GM18511 (cell line): ENCODE data around the gene ORC3.

Experiments used
- ATAC-seq: cut with Tn5 transposase; IDR thresholded peaks from one replicate; pipeline ENCODE4 v1.9.1; 2021; ENCODE audit warnings: mild to moderate bottlenecking, moderate library complexity; ENCODE audit not compliant: unreplicated experiment

ORC3 gene

DNA sequence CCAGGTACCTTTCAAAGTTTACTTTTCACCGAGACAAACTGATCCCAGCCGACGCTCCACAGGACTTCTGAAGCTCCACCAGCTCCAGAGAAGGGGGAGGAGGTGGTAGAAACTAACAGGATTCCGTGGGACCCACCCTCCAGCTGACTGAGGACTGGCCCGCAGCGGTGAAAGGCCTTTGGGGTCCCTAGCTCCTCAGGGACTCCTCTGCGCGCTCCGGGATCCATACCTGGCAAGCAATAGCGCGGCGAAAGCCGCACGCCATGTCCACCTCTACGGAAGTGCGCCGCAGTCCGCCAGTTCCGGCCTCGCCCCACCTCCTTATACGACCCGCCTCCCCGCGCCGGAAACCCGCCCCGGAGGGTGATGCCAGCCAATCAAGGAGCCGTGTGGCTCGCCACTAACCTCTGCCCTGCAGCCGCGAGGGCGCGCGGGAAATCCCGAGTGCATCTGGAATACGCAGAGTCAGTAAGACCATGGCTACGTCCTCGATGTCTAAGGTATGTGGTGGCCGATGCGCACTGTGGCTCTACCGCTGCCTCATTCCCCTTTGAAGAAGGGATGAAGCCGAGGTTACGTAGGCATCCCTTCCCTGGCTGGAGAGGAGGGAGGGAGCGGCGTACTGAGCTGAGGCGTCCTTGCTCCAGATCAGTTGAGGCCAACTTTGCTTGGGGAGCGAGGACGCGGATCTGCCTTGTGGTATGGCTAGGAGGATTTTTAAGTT is at the start of gene ORC3, which contains the start of gene RARS2:
Gene ORC3, plus strand, starts transcription at position 443 of the 724 bp plus-strand sequence. Its CDS starts 34 bp downstream, at position 477.
Gene RARS2, minus strand, starts transcription at position 295 of the 724 bp plus-strand sequence. Its CDS starts 30 bp downstream, at position 265.
- ATAC-seq = peak; percentile 100

DNA sequence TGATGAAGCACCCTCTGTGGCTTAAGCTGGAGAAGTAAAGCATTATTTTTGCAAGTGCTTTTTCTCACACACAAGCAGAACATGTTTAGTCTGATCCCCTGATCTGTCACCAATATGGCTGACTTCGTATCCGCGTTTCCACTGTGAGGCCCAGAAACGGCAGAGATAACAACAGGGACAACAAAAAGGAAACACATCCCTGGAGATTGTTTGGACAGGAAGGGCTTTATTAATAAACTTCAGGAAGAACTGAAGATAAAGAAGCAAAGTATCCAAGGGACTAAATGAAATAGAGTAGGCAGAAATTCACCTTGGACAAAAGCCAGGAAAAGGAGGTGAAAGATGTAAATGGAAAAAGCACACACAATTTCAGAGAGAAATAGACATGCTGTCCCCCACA is 49.4 kb upstream of the ORC3 start:
- ATAC-seq = no peak

DNA sequence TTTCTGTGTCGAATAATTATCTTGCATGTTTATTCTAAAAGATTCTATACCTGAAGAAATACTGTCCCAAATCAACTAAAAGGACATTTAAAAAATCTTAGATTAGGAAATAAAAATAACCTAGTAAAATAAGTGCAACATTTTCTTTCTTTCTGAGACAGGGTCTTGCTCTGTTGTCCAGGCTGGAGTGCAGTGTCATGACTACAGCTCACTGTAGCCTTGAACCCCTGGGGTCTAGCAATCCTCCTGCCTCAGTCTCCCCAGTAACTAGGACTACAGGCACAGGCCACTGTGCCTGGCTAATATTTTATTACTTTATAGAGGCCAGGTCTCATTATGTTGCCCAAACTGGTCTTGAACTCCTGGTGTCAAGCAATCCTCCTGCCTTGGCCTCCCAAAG is 48.9 kb upstream of the ORC3 start:
- no peak for ATAC-seq

DNA sequence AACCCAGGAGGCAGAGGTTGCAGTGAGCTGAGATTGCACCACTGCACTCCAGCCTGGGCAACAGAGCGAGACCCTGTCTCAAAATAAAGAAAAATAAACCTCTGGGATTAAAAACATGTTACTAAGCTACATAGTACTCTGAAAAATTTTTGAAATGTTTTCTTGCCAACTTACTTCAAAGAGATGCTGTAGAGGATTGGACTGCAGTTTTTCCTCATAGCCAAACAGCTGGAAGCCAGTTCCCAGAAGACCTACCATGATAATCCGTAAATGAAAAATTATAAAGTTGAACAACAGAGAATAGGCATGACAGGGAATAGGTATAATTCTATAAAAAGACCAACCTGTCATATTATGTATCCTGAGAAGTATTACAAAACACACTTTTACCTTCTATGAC is 48.2 kb upstream of the ORC3 start:
- ATAC-seq = no peak

DNA sequence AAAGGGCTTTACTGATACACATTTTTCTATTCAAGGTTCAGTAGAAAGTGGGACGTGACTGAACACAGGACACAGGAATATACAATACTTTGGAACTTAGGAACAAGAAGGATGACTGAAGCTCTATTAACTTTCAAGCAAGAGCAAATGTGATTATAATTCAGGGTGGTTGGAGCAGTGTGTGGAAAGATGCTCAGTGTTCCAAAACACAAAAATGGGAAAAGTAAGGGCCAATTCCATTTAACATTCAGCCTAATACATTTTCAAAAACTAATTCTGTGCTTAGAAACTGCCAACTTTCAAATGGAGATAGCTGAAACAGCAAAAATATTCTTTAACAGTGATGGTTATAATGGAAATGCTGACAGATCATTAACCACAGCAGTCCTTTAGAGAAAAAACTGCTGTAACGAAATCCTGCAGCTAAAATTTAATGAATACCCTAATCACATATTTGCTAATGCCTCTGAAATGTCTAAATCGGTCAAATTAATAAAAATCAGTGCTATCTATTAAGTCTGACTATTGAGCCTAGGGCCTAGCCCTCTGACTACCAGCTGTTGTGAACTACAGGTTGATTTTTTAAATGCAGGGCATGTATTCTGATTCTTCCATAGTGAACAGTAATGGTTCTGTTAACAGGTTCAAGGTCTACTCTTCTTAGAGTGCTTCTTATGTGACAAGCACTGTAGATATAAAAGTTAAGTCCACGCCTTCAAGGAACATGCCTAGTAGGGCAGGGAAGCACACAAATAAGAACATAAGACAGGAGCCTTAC is 46.0 kb upstream of the ORC3 start:
- ATAC-seq = no peak

DNA sequence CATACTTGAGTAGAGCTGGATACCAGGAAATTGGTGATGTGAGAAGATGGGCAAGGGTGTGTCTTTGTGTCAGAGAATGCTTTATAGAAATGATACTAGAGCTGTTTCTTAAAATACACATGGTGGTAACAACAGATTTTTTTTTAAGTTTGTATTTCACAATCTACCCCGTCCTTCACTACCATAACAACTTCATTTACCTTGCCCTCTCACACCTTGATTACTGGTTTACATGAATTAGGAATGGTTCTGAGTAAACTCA is 45.5 kb upstream of the ORC3 start:
- ATAC-seq = no peak

DNA sequence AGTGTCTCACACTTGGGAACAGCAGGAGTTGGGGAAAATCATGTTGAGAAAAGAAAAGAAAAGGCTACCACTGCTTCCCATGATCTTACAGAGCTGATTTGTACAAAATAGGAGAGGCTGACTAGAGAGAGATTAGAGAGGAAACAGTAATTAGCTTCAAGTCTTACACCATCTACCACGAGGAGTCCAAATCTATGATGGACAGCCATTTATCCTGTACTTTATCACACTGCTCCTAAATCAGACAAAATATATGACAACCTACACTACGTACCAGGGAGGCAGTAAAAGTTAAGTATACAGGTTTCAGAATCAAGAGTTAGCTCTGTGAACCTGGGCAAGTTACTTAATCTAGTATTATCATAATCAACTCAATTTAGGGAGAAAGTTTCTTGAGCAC is 38.1 kb upstream of the ORC3 start:
- no peak for ATAC-seq

DNA sequence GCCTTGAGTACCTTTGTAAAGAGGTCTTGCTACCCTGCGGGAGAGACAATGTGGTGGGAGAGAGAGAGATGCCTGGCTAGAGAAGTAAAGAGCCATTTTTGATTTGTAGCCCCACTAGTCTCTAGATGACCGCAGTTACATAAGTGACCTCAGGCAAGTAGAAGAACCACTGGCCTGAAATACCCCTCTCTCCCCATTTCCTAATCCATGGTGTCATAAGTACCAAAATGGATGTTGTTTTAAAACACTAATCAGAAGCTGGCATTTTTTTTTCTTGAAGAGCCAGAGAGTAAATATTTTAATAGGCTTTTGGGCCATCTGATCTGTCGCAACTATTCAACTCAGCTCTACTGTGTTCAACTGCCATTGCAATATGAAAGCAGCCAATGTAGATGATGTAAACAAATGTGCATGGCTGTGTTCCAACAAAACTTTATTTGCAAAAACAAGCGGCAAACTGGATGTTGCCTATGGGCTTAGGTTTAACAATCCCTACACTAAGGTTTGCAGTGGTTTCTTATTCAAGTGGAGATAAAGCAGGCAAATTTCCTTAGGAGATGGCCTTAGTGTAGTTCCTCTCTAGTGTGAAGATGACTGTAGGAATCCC is 36.7 kb upstream of the ORC3 start:
- ATAC-seq = no peak

DNA sequence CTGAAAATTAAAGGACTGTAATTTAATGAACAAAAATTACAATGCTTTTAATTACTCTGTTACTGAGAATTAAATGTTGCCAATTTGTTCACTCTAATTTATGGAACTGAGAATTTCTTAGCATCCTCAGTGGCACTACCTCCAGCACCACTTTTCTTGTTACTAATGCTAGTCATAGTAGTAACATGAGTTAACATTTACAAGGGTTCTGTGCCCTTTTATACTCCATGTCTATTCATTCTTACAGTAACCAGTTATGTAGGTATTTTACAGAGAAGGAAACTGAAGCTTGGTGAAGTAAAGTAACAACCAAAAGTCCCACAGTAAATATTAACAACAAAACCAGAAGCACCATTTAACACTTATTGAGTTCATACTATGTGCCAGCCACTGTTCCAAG is 34.4 kb upstream of the ORC3 start:
- ATAC-seq = no peak

DNA sequence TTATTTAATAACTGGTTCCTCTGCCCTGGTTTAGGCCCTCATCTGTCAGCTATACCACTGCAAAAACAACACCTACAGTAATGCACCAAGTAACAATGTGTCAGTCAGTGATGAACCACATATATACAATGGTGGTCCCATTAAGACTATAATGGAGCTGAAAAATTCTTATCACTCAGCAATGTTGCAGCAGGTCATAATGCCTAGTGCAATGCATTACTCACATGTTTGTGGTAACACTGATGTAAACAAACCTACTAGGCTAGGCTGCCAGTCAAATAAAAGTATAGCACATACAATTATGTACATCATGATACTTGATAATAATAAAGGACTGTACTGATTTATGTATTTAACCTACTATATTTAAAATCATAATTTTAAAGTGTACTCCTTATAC is 31.5 kb upstream of the ORC3 start:
- no peak for ATAC-seq

DNA sequence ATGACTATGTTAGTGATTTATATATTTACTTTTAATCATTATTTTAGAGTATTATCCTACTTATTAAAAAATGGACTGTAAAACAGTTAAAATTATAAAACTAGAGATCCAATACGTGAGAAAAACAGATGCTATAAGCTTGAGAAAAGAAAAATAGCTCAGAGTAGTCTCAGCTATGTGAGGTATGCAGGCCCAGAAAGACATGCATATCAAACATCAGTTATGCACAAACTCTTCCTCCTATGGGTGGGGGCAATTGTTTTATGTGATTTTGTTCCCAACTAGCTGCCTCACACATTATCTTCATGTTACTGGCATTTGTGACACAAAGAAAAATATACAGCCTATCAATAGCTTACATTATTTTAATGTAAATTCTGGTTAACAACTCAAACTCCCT is 28.9 kb upstream of the ORC3 start:
- ATAC-seq = no peak

DNA sequence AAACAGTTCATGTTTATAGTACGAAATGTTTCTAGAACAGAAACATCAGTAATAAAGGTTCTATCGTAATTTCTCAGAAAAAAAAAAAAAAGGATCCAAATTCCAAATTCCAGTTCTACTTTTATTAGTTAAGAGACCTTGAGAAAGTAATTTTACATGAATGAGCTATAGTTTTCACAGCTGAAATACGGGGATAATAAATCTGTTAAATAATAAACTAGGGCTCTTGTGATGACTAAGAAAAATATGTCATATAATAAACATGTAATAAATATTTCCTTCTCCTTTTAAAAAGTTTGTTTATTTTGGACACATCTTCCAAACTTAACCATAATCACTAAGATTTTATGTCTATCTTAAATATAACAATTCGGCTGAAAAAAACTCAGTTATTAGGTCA is 17.9 kb upstream of the ORC3 start:
- ATAC-seq = no peak

DNA sequence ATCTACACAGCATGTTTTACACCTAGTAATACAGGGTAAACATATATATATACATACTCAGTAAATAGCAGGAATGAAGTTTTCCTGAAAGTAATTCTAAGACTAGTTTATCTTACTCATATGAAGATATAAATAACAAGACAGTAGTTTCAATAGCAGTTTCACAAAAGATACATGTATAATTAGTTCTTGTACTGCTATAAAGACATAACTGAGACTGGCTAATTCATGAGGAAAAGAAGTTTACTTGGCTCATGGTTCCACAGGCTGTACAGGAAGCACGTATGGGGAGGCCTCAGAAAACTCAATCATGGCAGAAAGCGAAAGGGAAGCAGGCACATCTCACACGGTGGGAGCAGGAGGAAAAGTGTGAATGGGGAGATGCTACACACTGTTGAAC is 17.1 kb upstream of the ORC3 start:
- ATAC-seq = peak; percentile 57

DNA sequence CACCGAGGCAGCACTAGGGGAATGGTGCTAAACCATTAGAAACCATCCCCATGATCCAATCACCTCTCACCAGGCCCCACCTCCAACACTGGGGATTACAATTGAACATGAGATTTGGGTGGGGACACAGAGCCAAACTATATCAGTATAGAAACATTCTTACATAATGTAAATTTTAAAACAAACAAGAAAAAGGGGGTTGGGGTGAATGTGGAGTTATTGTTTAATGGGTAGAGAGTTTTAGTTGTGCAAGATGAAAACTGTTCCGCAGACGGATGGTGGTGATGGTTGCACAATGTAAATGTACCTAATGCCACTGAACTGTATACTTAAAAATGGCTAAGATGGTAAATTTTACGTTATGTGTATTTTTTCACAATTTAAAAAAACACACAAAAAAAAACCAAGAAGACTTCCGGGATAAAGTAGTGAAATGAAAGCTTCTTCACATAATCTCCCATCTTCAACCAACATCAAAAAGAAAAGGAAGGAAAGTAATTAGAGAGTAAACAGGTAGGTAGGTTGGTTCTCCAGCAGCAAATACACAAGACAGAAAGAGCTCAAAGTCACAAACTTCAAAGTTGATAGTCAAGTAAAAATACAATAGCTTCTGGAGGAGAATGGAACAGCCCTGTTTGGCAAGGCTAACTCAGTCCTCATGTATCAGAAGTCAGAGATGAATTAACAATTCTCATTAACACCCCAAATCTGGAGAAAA is 16.5 kb upstream of the ORC3 start:
- ATAC-seq = no peak

DNA sequence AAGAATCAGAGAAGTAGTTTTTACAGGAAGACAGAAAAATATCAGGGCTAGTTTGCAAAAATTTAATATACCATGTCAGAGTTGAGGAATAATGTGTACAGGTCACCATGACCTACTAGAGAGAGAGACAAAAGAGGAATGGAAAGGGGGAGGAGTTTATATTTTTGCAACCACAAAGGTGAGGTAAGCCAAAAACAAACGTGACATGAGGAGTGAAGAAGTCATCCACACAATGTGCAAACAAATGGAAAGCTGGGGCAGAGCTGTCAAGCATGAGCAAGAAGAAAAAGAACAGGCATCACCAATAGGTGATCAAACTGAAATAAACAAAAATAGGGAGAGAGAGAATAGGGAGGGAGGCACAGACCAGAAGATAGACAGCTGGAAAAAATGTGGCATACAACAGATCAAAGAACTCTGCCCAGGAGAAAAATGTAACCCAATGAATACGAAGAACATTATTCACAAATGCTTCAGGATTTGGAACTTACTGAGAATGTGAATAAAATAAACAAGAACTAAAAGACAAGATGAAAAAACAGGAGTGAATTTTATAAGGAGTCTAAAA is 15.6 kb upstream of the ORC3 start:
- ATAC-seq = no peak

DNA sequence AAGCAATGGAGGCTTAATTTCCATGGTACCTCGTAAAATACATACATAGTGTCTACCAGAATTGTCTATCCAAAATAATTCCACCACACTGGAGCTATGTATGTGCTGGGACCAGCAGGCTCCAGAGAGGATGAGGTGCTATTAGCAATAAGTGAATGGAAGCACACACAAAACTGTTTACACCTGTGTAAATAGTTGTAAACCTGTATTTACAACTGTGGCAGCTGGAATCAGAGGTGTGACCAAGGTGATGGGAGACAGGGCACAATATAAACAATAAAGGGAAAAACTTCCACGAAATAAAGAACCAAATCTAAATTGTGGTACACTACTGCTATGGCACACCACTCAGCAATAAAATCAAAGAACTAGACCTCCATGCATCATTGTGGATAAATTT is 14.5 kb upstream of the ORC3 start:
- ATAC-seq = no peak

DNA sequence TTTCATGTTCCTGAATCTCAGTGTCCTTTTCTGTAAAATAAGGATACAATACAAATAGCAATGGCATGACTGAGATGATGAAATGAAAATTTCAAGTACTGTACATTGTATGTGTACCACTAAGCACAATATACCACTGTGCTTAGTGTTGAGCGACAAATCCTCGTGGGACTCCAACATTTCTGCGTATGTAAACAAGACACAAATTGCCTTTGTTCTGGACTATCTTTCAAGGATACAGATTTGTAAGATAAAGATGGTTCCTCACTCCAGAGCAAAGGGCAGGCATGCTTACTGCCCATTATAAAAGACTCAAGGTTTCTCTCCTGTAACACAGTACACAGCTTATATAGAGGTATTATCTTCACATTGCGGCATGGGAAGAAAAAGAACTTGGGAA is 6.1 kb upstream of the ORC3 start:
- ATAC-seq = no peak

DNA sequence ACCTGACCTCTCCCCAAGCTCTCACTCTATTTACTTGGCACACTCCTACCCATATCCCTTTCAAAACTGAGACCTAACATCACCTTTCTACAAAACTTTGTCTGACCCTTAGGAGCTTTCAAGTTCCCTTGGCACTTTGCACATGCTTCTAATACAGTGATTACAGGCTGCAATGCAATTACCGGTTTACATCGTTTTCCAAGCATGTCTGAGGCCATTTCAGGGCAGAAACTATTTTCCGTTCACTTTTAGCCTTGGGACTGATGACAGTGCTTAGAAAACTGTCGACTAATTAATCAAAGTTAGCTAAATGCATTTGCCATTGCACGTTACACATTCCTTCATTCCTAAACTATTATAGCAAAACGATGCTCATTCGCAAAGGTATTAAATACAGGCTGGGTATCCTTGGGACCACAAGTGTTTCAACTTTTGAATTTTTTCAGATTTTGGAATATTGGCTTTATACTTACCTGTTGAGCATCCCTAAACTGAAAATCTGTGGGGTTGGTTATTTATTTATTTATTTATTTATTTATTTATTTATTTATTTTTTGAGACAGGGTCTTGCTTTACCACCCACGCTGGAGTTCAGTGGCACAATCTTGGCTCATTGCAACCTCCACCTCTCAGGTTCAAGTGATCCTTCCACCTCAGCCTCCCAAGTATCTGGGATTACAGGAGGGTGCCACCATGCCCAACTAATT is 3.4 kb upstream of the ORC3 start:
- ATAC-seq = no peak

DNA sequence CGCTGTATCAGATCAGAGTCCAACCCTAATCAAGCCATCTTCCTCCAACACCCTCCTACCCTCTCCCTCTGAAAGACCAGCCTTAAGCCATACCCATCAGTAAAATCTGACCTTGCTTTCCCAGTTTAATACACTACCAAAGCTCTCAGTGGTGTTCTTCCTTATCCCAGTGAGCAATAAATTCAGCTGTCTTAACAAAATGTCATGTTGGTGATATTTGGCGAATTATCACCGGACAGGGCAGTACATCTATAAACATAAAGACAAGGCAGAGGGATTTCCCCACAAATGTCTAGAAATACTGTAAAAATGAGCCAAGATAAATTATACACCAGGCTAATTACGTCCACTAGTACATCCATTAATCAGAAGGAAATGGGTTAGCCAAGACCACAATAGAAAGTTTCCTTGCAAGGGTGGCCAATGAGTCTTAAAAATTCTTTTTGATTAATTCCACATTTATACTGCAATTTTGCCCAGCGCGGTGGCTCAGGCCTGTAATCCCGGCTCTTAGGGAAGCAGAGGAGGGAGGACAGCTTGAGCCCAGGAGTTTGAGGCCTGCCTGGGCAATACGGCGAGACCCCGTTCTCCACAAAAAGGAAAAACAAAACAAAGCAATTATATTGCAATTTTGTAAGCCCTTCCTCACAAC is 1.1 kb upstream of the ORC3 start:
- no peak for ATAC-seq

DNA sequence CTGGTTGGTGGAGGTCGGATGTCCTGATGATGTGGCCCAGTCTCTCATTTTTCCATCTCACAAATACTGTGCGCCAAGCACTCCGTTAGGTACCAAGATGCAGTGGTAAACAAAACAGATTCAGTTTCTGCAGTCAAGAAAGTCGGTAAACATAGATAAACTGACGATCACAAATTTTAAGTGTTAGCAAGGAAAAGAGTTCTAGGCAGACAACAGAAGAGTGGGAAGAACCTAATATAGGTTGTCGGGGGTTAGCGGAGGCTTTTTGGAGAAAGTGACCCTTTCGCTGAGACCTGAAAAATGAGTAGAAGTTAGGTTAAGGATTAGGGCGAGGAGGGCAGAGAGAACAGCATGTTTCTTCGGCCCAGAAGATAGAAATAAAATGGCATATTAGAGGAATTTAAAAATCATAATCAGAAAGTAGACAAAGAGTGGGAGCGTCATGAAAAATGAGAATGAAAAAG is 514 bp downstream of the ORC3 start:
- no peak for ATAC-seq
